Mucosa of stomach (tissue), 1 donor: Measurements from ENCODE around the gene GIMAP8.

Experiments
- H3K27me3 ChIP-seq: one replicate; pipeline ENCODE4 v1.7.0; 2013; ENCODE audit warnings: mild to moderate bottlenecking, low read length; ENCODE audit not compliant: control insufficient read depth, insufficient read depth
- H3K36me3 ChIP-seq: one replicate; pipeline ENCODE4 v1.7.0; 2013; ENCODE audit warnings: low read length; ENCODE audit not compliant: control insufficient read depth, insufficient read depth
- H3K4me1 ChIP-seq: one replicate; pipeline ENCODE4 v1.7.0; 2013; ENCODE audit warnings: mild to moderate bottlenecking, low read length; ENCODE audit not compliant: control insufficient read depth, insufficient read depth
- H3K4me3 ChIP-seq: one replicate; pipeline ENCODE4 v1.7.0; 2013; ENCODE audit warnings: low read length
- H3K9ac ChIP-seq: one replicate; pipeline ENCODE4 v1.7.0; 2013; ENCODE audit warnings: mild to moderate bottlenecking, low read length, moderate library complexity
- H3K9me3 ChIP-seq: one replicate; pipeline ENCODE4 v1.7.0; 2013; ENCODE audit warnings: mild to moderate bottlenecking, low read length, moderate library complexity; ENCODE audit not compliant: control insufficient read depth
- donor health status: Pancreatic carcinoma.

The GIMAP8 gene

GRCh38 chr7:150432915-150433892 is 17.2 kb upstream of the GIMAP8 start:
- H3K36me3 ChIP-seq, result no peaks in the 10 kb centered on the region
- no peak overlapping the region for H3K4me3 ChIP-seq
- no peaks in the 10 kb centered on the region for H3K27me3 ChIP-seq
- peaks cover 7% of the 10 kb centered on the region for H3K4me1 ChIP-seq
- no peaks in the 10 kb centered on the region for H3K9me3 ChIP-seq
- H3K9ac ChIP-seq, result no peak overlapping the region

- no peaks in the 10 kb centered on the region for H3K4me1 ChIP-seq
- no peak overlapping the region for H3K4me3 ChIP-seq
- H3K27me3 ChIP-seq, result no peaks in the 10 kb centered on the region
- no peaks in the 10 kb centered on the region for H3K9me3 ChIP-seq
- H3K36me3 ChIP-seq, result no peaks in the 10 kb centered on the region
- no peak overlapping the region for H3K9ac ChIP-seq
Measured at GRCh38 chr7:150434240-150434639, 16.2 kb upstream of the GIMAP8 start.

- H3K27me3 ChIP-seq, result no peaks in the 10 kb centered on the region
- H3K9ac ChIP-seq, result no peak overlapping the region
- no peaks in the 10 kb centered on the region for H3K36me3 ChIP-seq
- no peaks in the 10 kb centered on the region for H3K4me1 ChIP-seq
- H3K9me3 ChIP-seq, result no peaks in the 10 kb centered on the region
- no peak overlapping the region for H3K4me3 ChIP-seq
Measured at GRCh38 chr7:150435047-150435389, 15.4 kb upstream of the GIMAP8 start.

DNA sequence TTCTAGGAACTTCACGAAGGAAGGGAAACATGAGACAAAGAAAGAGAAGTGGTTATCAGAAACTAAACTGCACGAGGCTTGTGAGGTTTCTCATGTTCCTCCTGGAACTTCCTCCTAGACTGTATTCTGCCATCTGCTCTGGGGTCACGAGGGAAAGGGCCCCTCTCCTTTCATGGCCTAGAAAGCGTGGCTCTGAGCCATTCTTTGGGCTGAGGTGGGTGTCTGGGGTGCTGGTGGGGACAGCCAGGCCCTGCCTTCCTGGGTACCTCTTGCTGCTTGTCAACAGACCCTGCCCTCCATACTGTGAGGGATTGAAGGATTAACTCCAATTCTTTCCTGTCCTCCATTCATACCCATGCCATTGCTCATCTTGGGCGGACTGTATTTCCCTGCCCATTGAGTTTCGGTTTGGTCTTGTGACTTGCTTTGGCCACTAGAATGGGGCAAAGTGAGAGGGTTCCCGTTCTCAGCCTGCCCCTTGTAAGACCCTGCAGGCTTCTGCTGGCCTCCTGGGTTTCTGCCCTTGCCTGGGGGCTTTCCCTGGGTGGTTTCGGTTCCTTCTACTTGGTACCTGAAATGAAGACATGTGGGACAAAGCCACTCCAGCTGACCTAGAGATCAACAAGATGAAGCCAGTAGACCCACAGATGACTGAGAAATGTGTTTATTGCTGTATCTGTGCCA is 14.9 kb upstream of the GIMAP8 start:
- Histone ChIP-seq H3K4me1 (no peaks in the 10 kb centered on the region), H3K9ac (no peak overlapping the region), H3K27me3 (no peaks in the 10 kb centered on the region), H3K36me3 (no peaks in the 10 kb centered on the region), H3K9me3 (no peaks in the 10 kb centered on the region), H3K4me3 (no peak overlapping the region)

GRCh38 chr7:150439967-150440366 is 10.5 kb upstream of the GIMAP8 start:
- Histone ChIP-seq H3K36me3 (no peaks in the 10 kb centered on the region), H3K4me1 (no peaks in the 10 kb centered on the region), H3K9me3 (no peaks in the 10 kb centered on the region), H3K27me3 (no peaks in the 10 kb centered on the region), H3K9ac (no peak overlapping the region), H3K4me3 (no peak overlapping the region)

- Histone ChIP-seq H3K27me3 (no peaks in the 10 kb centered on the region), H3K4me3 (no peak overlapping the region), H3K9ac (no peak overlapping the region), H3K4me1 (no peaks in the 10 kb centered on the region), H3K9me3 (no peaks in the 10 kb centered on the region), H3K36me3 (no peaks in the 10 kb centered on the region)
Measured at GRCh38 chr7:150441524-150441923, 8.9 kb upstream of the GIMAP8 start.

DNA sequence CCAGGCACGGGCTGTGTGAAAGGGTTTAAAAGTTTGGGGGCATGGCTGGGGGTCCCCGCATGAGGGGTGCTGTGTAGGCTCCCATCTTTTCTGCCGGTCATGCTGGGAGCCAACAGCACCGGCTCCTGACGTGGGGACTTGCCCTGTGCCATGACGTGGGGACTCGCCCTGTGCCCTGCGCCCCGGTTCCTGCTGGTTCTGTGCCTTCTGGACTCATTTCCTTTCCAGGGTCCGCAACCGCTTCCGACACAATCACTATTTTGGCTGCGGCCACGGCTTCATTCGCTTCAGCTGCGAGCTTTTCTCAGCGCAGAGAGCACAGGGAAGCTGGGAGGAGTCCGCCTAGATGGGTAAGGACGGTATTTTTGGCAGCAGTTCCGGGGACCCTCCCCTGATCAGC is 7.6 kb upstream of the GIMAP8 start:
- H3K9me3 ChIP-seq, result no peaks in the 10 kb centered on the region
- H3K4me1 ChIP-seq, result no peaks in the 10 kb centered on the region
- H3K4me3 ChIP-seq, result no peak overlapping the region
- H3K9ac ChIP-seq, result no peak overlapping the region
- H3K36me3 ChIP-seq, result no peaks in the 10 kb centered on the region
- H3K27me3 ChIP-seq, result no peaks in the 10 kb centered on the region

GRCh38 chr7:150443793-150444540 is 6.5 kb upstream of the GIMAP8 start:
- no peaks in the 10 kb centered on the region for H3K27me3 ChIP-seq
- H3K4me1 ChIP-seq, result no peaks in the 10 kb centered on the region
- H3K4me3 ChIP-seq, result no peak overlapping the region
- no peaks in the 10 kb centered on the region for H3K9me3 ChIP-seq
- no peaks in the 10 kb centered on the region for H3K36me3 ChIP-seq
- no peak overlapping the region for H3K9ac ChIP-seq

GRCh38 chr7:150444674-150445365 is 5.6 kb upstream of the GIMAP8 start:
- Histone ChIP-seq H3K36me3 (no peaks in the 10 kb centered on the region), H3K9ac (no peak overlapping the region), H3K4me1 (no peaks in the 10 kb centered on the region), H3K4me3 (no peak overlapping the region), H3K9me3 (no peaks in the 10 kb centered on the region), H3K27me3 (no peaks in the 10 kb centered on the region)

GRCh38 chr7:150446288-150446938 is 4.0 kb upstream of the GIMAP8 start:
- H3K9ac ChIP-seq, result no peak overlapping the region
- no peaks in the 10 kb centered on the region for H3K36me3 ChIP-seq
- no peak overlapping the region for H3K4me3 ChIP-seq
- H3K27me3 ChIP-seq, result peaks cover 3% of the 10 kb centered on the region
- no peaks in the 10 kb centered on the region for H3K4me1 ChIP-seq
- no peaks in the 10 kb centered on the region for H3K9me3 ChIP-seq

DNA sequence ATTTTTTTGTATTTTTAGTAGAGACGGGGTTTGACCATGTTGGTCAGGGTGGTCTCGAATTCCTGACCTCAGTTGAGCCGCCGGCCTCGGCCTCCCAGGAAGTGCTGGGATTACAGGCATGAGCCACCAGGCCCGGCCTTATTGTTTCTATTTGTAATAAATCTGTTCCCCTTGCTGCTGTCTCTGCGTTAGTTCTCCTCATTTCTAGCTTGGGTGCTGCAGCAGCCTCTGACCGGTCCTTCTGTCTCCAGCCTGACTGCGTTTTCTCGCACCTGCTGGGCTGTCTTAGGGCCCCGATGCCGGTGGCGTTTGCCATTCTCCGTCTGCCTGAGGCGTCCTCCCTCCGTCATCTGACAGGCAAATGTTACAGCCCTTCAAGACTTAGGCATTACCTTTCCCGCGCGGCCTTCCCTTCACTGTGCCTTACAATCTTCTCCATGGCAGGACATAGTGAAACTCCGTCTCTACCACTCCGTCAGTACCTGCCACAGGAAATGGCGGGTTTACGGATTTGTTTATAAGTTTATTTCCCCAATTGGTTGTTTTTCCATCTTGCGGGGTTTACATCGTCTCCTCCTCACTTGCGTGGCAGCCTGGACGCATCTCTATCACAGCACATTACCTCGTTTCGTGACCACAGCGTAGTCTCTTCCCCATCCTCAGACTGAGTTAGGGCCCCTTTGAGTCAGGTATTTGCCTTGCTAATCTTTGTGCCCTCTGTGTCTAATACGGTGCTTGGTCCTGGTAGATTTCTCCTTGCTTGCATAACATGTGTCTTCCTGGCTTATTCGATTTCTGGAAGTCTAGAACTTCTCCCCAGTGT is 2.3 kb upstream of the GIMAP8 start:
- Histone ChIP-seq H3K4me3 (no peak overlapping the region), H3K27me3 (peaks cover 11% of the 10 kb centered on the region), H3K4me1 (no peaks in the 10 kb centered on the region), H3K36me3 (no peaks in the 10 kb centered on the region), H3K9ac (no peak overlapping the region), H3K9me3 (no peaks in the 10 kb centered on the region)
